Measurements from ENCODE around the gene CHRNB1.

Gene CHRNB1

DNA sequence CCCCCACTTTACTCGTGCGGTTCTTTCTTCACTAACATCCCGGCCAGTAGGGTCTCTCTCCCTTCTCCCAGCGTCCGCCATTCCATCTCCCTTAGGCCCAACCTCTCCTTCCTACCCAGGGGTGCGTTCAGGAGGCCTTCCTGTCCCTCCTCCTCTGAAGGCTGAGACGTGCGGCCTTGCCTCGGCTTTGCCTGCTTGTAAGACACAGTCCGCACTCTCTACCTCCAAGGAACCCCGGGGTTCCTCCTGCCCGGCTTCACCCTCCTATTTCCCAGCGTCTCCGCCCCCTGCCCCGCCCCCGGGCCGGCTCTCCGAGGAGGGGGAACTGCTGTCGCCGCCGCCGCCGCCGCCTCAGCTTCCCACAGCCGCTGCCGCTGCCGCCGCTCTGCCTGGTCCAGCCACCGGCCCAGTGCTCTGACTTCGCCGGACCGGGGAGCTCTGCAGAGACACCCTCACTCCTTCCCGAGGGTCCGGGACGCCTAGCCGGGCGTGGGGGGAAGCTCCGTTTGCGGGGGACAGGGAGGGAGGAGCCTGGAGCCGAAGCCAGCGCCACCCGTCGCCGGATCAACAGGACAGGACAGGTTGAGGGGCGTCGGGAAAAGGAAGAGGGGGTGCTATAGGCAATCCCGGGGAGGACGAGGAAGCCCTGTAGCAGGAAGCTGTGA is 6.8 kb upstream of the CHRNB1 start:
- DNase-seq (ENCODE audit: low read depth): peak; percentile 21

DNA sequence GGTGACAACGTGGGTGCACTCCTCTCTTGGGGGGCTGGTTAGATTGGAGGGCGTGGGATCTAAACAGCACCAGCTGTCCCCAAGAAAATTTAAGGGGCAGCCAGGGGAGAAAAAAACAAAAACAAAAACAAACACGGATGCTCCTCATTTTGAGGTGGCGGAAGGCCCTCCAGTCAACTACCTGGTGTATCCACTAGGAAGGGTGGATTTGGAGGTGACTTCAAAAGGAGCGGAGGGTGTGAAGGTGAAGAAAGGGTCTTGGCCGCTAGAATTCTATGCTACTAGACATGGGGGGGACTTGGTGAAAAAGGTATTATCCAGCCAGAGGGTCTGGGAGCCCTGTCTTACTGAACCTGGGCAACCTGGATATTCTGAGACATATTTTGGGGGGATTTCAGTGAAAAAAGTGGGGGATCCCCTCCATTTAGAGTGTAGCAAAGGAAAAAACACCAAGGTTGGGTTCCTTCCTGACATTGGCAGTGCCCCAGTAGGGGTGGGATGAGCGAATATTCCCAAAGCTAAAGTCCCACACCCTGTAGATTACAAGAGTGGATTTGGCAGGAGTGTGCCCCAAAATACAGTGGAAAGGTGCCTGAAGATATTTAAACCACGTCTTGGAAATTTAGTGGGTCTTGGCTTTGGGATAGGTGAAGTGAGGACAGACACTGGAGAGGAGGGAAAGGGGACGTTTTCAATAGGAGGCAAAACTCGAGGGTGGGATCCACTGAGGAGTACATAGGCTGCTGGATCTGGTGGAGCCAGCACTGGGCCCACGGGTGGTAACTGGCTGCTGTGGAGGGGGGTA is 6.0 kb upstream of the CHRNB1 start:
- DNase-seq (ENCODE audit: low read depth): no peak

GRCh38 chr17:7439462-7440112 is 5.3 kb upstream of the CHRNB1 start, which contains the start of gene FGF11:
Gene FGF11 (plus strand): TSS chr17:7439512. CDS start chr17:7439621, 109 bp downstream.
- no peak for DNase-seq (ENCODE audit: low read depth)

GRCh38 chr17:7440113-7440833 is 4.6 kb upstream of the CHRNB1 start:
- no peak for DNase-seq (ENCODE audit: low read depth)

DNA sequence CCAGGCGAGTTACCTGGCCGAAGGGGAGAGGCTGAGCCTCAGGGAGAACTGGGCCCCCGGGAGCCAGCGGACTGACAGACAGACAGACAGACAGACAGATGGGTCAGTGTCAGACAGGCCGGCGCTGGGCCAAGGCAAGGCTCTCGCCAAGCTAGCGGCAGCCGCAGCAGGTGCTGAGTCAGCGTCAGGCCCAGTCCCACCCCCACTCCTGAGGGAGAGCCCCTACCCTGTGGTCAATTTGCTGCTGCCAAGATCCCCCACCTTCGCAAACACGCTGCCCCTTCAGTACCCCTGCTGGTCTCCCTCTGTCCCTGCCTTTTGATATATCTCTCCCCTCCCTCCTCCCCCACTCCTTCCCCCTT is 4.0 kb upstream of the CHRNB1 start:
- DNase-seq (ENCODE audit: low read depth): no peak

GRCh38 chr17:7441266-7441665 is 3.6 kb upstream of the CHRNB1 start:
- no peak for DNase-seq (ENCODE audit: low read depth)

DNA sequence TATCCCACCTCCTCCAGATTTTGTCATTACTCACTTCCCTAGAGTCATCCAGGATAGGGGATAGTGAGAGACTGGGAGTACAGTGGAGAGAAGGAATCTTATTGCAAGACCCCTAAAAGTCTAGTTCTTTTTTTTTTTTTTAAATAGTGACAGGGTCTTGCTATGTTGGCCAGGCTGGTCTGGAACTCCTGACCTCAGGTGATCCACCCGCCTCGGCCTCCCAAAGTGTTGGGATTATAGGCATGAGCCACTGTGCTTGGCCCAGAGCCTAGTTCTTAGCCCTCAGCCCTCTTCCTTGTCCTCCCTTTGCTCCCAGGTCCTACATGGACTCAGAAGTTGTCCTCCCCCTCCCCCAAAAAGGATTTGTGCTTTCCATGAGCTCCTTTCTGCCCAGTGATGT is 2.7 kb upstream of the CHRNB1 start:
- no peak for DNase-seq (ENCODE audit: low read depth)

- no peak for DNase-seq (ENCODE audit: low read depth)
Measured at GRCh38 chr17:7443499-7444485, 1.1 kb upstream of the CHRNB1 start.

DNA sequence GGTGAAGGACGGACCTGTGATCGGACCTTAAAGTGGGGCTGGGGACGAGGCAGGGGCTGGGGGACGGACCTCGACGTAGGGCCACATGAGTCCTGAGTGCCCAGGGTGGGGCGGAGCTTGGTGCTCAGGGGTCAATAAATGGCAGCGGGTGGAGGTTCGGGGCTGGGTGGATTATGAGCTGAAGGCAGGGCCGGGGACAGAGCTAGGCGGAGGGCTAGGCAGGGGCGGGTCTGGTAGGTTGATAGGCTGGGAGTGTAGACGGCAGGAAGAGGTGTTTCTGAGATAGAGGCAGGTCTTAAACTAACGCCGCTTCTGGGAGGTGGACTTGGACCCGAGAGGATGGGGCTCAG is 733 bp downstream of the CHRNB1 start:
- no peak for DNase-seq (ENCODE audit: low read depth)

- no peak for DNase-seq (ENCODE audit: low read depth)
Measured at GRCh38 chr17:7448461-7448860, 3.6 kb downstream of the CHRNB1 start.

DNA sequence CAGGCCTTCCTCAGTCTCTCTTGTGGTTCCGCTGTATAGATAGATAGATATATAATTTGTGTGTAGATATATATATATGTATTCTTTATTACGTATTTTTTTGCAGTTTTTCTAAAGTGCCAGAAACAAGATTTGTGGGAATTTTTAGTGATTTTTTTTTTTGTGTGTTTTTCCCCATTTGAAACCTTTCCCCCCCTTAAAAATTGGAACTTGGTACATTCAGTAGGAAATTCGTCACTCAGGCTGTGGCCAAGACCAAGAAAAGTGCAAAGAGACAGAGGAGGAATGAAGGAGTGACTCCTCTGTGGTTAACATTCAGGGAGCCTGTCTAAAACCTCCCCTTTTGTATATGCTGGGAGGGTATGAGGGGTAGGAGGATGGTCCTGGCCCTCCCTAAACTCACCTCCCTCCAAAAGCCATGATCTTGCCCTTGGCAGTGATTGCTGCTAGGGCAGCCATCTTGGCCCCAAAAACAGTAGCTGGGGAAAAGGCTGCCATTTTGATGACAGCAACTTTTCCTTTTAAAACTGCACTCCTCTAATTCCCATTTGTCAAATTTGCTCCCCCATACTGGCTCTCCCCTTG is 15.2 kb downstream of the CHRNB1 start:
- DNase-seq (ENCODE audit: low read depth): no peak

DNA sequence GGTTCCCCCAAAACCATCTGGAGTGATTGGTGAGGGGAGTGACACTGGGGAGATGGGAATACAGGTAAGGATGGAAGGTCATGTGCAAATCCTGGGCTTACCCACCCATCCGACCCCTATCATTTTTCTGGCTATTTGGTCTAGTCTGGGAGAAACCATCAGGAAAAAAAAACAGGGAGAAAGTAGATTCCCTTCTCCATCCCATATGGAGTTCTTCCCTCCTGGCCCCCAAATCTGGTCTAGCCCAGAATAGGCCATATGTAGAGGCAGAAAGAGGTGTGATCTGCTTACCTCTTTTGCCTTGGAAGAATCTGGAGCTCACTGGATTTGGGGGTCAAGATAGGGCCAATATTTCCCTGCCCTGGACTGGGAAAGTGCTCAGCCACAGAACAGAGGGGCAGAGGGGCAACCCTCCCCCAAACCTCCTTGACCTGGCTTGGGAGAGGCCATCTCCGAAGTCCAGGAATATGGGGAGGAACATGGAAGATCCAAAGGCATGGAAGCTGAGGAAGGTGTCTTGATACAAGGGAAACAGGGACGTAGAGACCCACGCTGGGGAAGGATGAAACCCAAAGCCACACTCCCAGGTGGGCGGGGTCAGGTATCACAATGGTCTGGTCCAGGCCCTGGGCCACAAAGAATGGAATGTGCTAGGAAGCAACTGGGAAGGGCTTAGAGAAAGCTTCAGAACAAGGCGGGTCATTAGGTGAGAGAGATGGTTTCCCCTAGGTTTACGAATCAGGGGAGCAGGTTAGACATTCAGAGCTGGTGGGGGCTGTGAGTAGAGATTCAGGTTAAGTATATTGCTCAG is 16.2 kb downstream of the CHRNB1 start:
- no peak for DNase-seq (ENCODE audit: low read depth)

GRCh38 chr17:7462474-7463371 is 17.9 kb downstream of the CHRNB1 start:
- no peak for DNase-seq (ENCODE audit: low read depth)

GRCh38 chr17:7463372-7463846 is 18.5 kb downstream of the CHRNB1 start:
- DNase-seq (ENCODE audit: low read depth): no peak

DNA sequence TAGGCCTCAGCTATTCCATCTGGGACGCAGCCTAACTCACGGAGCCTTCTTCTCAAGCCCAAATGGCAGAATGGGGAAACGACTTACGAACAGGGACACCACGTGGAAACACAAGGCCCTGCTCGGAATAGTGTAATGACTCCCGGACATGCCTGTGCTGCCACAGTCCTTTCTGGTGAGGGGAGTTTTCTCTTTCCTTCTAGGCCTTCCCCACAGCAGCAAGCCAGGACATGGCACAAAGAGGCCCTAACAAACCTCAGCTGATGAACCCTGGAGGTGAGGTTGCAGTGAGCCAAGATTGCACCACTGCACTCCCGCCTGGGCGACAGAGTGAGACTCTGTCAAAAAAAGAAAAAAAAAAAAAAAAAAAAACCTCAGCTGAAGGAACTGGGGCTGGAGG is 19.2 kb downstream of the CHRNB1 start:
- DNase-seq (ENCODE audit: low read depth): no peak

GRCh38 chr17:7465597-7466275 is 20.9 kb downstream of the CHRNB1 start:
- no peak for DNase-seq (ENCODE audit: low read depth)

- DNase-seq (ENCODE audit: low read depth): no peak
Measured at GRCh38 chr17:7466318-7466638, 21.4 kb downstream of the CHRNB1 start.

DNA sequence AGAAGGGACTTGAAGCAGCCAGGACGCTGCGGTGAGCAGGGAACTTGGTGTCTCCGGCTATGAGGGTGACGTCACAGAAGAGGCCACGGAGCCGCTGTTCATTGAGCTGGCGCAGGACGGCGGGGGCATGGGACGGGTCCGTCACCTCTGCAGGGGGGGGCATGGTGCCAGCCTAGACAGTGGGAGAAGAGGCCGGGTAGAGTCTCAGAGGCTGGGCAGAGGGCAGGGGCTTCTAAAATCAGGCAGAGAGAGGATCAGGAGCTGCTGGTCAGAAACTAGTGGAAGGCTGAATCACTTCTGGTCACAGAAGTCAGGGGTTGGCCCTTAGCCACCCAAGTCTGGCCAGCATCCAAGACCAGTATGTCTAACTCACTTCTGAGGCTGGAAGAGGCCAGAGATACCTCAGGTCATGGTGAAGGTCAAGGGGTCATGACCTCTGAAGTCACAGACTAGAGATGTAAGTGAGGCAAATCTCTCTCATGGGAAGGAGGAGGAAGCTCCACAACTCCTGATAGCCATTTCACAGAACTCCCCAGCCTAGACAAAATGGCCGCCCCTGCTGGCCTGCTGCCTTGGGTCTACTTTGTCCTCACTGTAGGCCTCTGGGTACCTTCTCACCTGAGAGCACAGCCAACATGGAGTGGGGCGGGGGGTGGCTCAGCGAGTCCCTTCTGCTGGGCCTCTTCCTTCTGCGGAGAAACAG is 21.9 kb downstream of the CHRNB1 start:
- DNase-seq (ENCODE audit: low read depth): no peak
